NCI-H345 (cell line): ENCODE measurements around the gene VTCN1.
"Not testable (repeated sequence)": the region's sequence is repeated elsewhere in the genome, so short reads cannot be mapped to it uniquely, and the experiment has no call there.

Experiments used
- DNase-seq: peaks from one replicate; lab custom pipeline; 2025; lab: John Stamatoyannopoulos, UW

VTCN1 gene

GRCh38 chr1:117122330-117123025, 88.2 kb downstream of the VTCN1 start:
- DNase-seq = no peak

GRCh38 chr1:117121589-117122329, 89.0 kb downstream of the VTCN1 start, which contains the start of gene TRIM45:
Gene TRIM45 (minus strand): TSS chr1:117121749. CDS start chr1:117121201, 548 bp downstream.
- DNase-seq = peak; percentile 94

- DNase-seq = no peak
Measured at GRCh38 chr1:117120774-117121588, 89.7 kb downstream of the VTCN1 start.

GRCh38 chr1:117119144-117119543, 91.6 kb downstream of the VTCN1 start:
- DNase-seq = not testable (repeated sequence)

GRCh38 chr1:117118137-117118536, 92.6 kb downstream of the VTCN1 start:
- DNase-seq = no peak

GRCh38 chr1:117117697-117118096, 93.0 kb downstream of the VTCN1 start:
- no peak for DNase-seq

GRCh38 chr1:117116784-117117130, 94.0 kb downstream of the VTCN1 start:
- DNase-seq = no peak

GRCh38 chr1:117116090-117116783, 94.5 kb downstream of the VTCN1 start:
- DNase-seq = no peak

- no peak for DNase-seq
Measured at GRCh38 chr1:117114877-117115276, 95.8 kb downstream of the VTCN1 start.

- no peak for DNase-seq
Measured at GRCh38 chr1:117113199-117113598, 97.5 kb downstream of the VTCN1 start.

GRCh38 chr1:117112047-117112717, 98.5 kb downstream of the VTCN1 start:
- DNase-seq = peak; percentile 60

GRCh38 chr1:117110774-117111173, 100.0 kb downstream of the VTCN1 start:
- DNase-seq = no peak

GRCh38 chr1:117107364-117107763, 103.4 kb downstream of the VTCN1 start:
- DNase-seq = no peak

- DNase-seq = no peak
Measured at GRCh38 chr1:117106478-117106877, 104.2 kb downstream of the VTCN1 start.

GRCh38 chr1:117105722-117106121, 105.0 kb downstream of the VTCN1 start:
- no peak for DNase-seq

GRCh38 chr1:117104986-117105385, 105.7 kb downstream of the VTCN1 start:
- no peak for DNase-seq

GRCh38 chr1:117101858-117102257, 108.9 kb downstream of the VTCN1 start:
- not testable (repeated sequence) for DNase-seq

- no peak for DNase-seq
Measured at GRCh38 chr1:117101334-117101733, 109.4 kb downstream of the VTCN1 start.

- DNase-seq = no peak
Measured at GRCh38 chr1:117098287-117098890, 112.3 kb downstream of the VTCN1 start.

- no peak for DNase-seq
Measured at GRCh38 chr1:117097443-117097842, 113.3 kb downstream of the VTCN1 start.

GRCh38 chr1:117096951-117097408, 113.7 kb downstream of the VTCN1 start:
- DNase-seq = no peak
